ENCODE results near the gene SLC16A5. TPM values are rescaled to one million over a fixed set of nuclear protein-coding genes. Genes with fewer than 3 reads are reported as not detected.
A peak's percentile ranks its signal among the peaks of the same experiment; 100 is the strongest.

SLC16A5 gene
- total and polyA plus RNA-seq, 10 of the 15 experiments (the other 5 are each of a cell fraction or from before 2014, with no cell fraction given), result 0.03 to 3.1 (median 0.96) TPM

- TF ChIP-seq EGR1 (IDR thresholded peaks at IDR 0.05; ENCODE audit: borderline replicate concordance in 1 of 2, low read depth in 2 of 2, low read length in 2 of 2), result no peak
Measured at GRCh38 chr17:75146592-75146991, 58.8 kb downstream of the SLC16A5 start (continued).

- no peaks in the 10 kb centered on the region for H3K27me3 ChIP-seq (replicated peaks in 1 of 2; ENCODE audit: control insufficient read depth in 2 of 2, insufficient read depth in 2 of 2, low read length in 1 of 2)
- ChIA-PET POLR2A (interaction anchor here (0.6 to 1.2 kb wide), 5 partner anchors 9 to 68 kb away, joined by 3 to 4 read pairs (median 3); no protein-coding TSS in a partner anchor), RAD21 (ENCODE audit: unreplicated experiment) (interaction anchor here (1.1 kb wide), 1 partner anchor 9 kb away, joined by 3 read pairs; no protein-coding TSS in a partner anchor), CTCF (interaction anchor here (0.6 to 3.1 kb wide), 8 partner anchors 13 to 187 kb away, joined by 3 to 11 read pairs (median 4); partner anchors contain the start of gene NT5C), SMC1A (ENCODE audit: uncharacterized antibody, unreplicated experiment) (interaction anchor here (0.9 to 1.4 kb wide), 6 partner anchors 11 to 43 kb away, joined by 3 to 6 read pairs (median 4); no protein-coding TSS in a partner anchor)
- FAIRE-seq (no peak), DNase-seq (ENCODE audit: low read depth, low spot score) (no peak), ATAC-seq (peak; percentile 26; the same call in 2 of the 3 replicates)
- H4K20me1 ChIP-seq (ENCODE audit: control insufficient read depth, insufficient read depth), result no peaks in the 10 kb centered on the region
- no TSS peak for BruUV-seq (replicated peaks)
- H3K9me3 ChIP-seq (replicated peaks; ENCODE audit: control insufficient read depth, insufficient read depth, low read length), result no peaks in the 10 kb centered on the region
- 65% methylated on average over 6 of the region's 6 CpGs for WGBS (ENCODE audit: insufficient coverage, insufficient replicate concordance, low lambda C conversion rate, missing lambda C conversion rate)
- H3K4me2 ChIP-seq (ENCODE audit: control insufficient read depth, insufficient read depth), result no peak overlapping the region
- H3K4me3 ChIP-seq, result no peak overlapping the region
- in situ Hi-C loops (cut with MboI), result no loop called here
- H3K27ac ChIP-seq (ENCODE audit: control insufficient read depth, insufficient read depth), result no peak overlapping the region
- H2AFZ ChIP-seq (ENCODE audit: control insufficient read depth, low read depth, low read length), result no peak overlapping the region
- intact Hi-C loops (cut with micrococcal nuclease; ENCODE audit: unreplicated experiment), result no loop called here
- H3K9ac ChIP-seq (ENCODE audit: control insufficient read depth, insufficient read depth, low read length), result no peak overlapping the region
- no peaks in the 10 kb centered on the region for H3K4me1 ChIP-seq (ENCODE audit: control insufficient read depth, insufficient read depth, low read length)
- peaks cover 26 to 28% of the 10 kb centered on the region in 2 experiments; a peak in 3 of 4 replicates for H3K36me3 ChIP-seq (ENCODE audit: control insufficient read depth in 2 of 2, insufficient read depth in 2 of 2, low read length in 1 of 2)
- peaks cover 50% of the 10 kb centered on the region for H3K79me2 ChIP-seq (ENCODE audit: control insufficient read depth, insufficient read depth, low read length)
- TF ChIP-seq EP300 (IDR thresholded peaks at IDR 0.05; ENCODE audit: borderline replicate concordance in 1 of 2, control insufficient read depth in 1 of 2, low read depth in 2 of 2, low read length in 2 of 2) (no peak), SKIL (IDR thresholded peaks at IDR 0.05; ENCODE audit: low read depth, poor library complexity, severe bottlenecking) (no peak), LARP7 (IDR thresholded peaks at IDR 0.05) (no peak), ZNF207 (IDR thresholded peaks at IDR 0.05; ENCODE audit: borderline replicate concordance) (no peak), ETV6 (conservative IDR thresholded peaks at IDR 0.05 in 1 of 2, IDR thresholded peaks at IDR 0.05 in 1 of 2; ENCODE audit: borderline replicate concordance in 1 of 2, low read depth in 1 of 2) (no peak), KLF5 (IDR thresholded peaks at IDR 0.05; ENCODE audit: partially characterized antibody) (no peak), CREB1 (IDR thresholded peaks at IDR 0.05; ENCODE audit: low read depth) (no peak), HDGF (IDR thresholded peaks at IDR 0.05) (no peak), IKZF1 (conservative IDR thresholded peaks at IDR 0.05) (no peak), RB1 (IDR thresholded peaks at IDR 0.05; ENCODE audit: borderline replicate concordance) (no peak), RFX5 (IDR thresholded peaks at IDR 0.05; ENCODE audit: low read depth, low read length) (no peak), BRCA1 (IDR thresholded peaks at IDR 0.05; ENCODE audit: low read depth, low read length) (no peak), RAD21 (IDR thresholded peaks at IDR 0.05; ENCODE audit: insufficient read depth, low read depth, low read length) (no peak), ZZZ3 (IDR thresholded peaks at IDR 0.05; ENCODE audit: control insufficient read depth, insufficient read length, low read depth) (no peak), ATF2 (IDR thresholded peaks at IDR 0.05; ENCODE audit: low read length) (no peak), SP1 (IDR thresholded peaks at IDR 0.05; ENCODE audit: low read depth, low read length) (no peak), TCF3 (IDR thresholded peaks at IDR 0.05; ENCODE audit: borderline replicate concordance, insufficient read depth, low read depth, low read length) (no peak), RBBP5 (conservative IDR thresholded peaks at IDR 0.05) (no peak)
Measured at GRCh38 chr17:75147878-75148546, 60.3 kb downstream of the SLC16A5 start.
